ENCODE data around the gene IGSF9. TPM values are rescaled to one million over a fixed set of nuclear protein-coding genes. Genes with fewer than 3 reads are reported as not detected.

Gene IGSF9
- total and polyA plus RNA-seq, 4 donors = 0.14 to 21.3 (median 16.1) TPM

DNA sequence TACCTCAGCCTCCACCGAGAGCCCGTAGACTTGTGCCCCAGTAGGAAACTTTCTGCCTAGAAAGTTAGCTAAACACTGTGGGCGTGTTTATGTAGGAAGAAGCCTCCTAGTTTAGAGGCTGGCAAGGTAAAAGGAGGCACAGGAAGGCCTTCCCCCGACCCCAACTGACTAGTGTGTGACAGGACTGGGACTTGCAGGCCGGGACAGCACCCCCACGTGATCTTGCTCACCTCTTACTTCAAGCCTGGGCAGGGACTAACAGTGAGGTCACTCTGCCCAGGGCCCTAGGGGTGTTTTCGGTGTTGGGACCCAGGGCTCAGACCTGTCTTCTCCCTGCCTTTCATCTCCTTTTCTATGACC is 19.7 kb downstream of the IGSF9 start:
- H3K4me1 ChIP-seq (ENCODE audit: control insufficient read depth in 4 of 4, insufficient read depth in 4 of 4, low read length in 3 of 4) = peaks cover 12 to 37% (median 23%) of the 10 kb centered on the region in 4 donors
- peak overlapping the region; percentile 41 to 69 for H3K9ac ChIP-seq (ENCODE audit: low read depth in 1 of 2, low read length in 2 of 2)
- no peaks in the 10 kb centered on the region for H3K27me3 ChIP-seq (ENCODE audit: control insufficient read depth in 4 of 4, insufficient read depth in 4 of 4, low read length in 3 of 4)
- peaks cover under 1 to 18% (median 8%) of the 10 kb centered on the region in 4 donors for H3K36me3 ChIP-seq (ENCODE audit: control insufficient read depth in 4 of 4, insufficient read depth in 3 of 4, low read depth in 1 of 4, low read length in 3 of 4)
- 19% methylated on average over 7 of the region's 7 CpGs for WGBS
- peak overlapping the region; percentile 95 to 97 for H3K27ac ChIP-seq (ENCODE audit: low read depth in 1 of 2, low read length in 2 of 2)
- no peak for DNase-seq (ENCODE audit: low spot score)
- peak overlapping the region; percentile 62 to 92 (median 86) for H3K4me3 ChIP-seq (ENCODE audit: low read depth in 1 of 3, low read length in 3 of 3)
- TF ChIP-seq, protein P1, sequence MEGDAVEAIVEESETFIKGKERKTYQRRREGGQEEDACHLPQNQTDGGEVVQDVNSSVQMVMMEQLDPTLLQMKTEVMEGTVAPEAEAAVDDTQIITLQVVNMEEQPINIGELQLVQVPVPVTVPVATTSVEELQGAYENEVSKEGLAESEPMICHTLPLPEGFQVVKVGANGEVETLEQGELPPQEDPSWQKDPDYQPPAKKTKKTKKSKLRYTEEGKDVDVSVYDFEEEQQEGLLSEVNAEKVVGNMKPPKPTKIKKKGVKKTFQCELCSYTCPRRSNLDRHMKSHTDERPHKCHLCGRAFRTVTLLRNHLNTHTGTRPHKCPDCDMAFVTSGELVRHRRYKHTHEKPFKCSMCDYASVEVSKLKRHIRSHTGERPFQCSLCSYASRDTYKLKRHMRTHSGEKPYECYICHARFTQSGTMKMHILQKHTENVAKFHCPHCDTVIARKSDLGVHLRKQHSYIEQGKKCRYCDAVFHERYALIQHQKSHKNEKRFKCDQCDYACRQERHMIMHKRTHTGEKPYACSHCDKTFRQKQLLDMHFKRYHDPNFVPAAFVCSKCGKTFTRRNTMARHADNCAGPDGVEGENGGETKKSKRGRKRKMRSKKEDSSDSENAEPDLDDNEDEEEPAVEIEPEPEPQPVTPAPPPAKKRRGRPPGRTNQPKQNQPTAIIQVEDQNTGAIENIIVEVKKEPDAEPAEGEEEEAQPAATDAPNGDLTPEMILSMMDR (IDR thresholded peaks at IDR 0.05; ENCODE audit: low read depth, low read length, missing input control) = no peak
- no peak for TF ChIP-seq FOXA2 (IDR thresholded peaks at IDR 0.05)
- no peak for TF ChIP-seq NR2F2 (IDR thresholded peaks at IDR 0.05)
- no peak for TF ChIP-seq HNF4A (conservative IDR thresholded peaks at IDR 0.05)
- TF ChIP-seq HNF4G (IDR thresholded peaks at IDR 0.05) = no peak
- no peak for TF ChIP-seq RAD21 (IDR thresholded peaks at IDR 0.05)
- H3K9me3 ChIP-seq (ENCODE audit: control insufficient read depth in 4 of 4, low read length in 3 of 4) = no peaks in the 10 kb centered on the region

DNA sequence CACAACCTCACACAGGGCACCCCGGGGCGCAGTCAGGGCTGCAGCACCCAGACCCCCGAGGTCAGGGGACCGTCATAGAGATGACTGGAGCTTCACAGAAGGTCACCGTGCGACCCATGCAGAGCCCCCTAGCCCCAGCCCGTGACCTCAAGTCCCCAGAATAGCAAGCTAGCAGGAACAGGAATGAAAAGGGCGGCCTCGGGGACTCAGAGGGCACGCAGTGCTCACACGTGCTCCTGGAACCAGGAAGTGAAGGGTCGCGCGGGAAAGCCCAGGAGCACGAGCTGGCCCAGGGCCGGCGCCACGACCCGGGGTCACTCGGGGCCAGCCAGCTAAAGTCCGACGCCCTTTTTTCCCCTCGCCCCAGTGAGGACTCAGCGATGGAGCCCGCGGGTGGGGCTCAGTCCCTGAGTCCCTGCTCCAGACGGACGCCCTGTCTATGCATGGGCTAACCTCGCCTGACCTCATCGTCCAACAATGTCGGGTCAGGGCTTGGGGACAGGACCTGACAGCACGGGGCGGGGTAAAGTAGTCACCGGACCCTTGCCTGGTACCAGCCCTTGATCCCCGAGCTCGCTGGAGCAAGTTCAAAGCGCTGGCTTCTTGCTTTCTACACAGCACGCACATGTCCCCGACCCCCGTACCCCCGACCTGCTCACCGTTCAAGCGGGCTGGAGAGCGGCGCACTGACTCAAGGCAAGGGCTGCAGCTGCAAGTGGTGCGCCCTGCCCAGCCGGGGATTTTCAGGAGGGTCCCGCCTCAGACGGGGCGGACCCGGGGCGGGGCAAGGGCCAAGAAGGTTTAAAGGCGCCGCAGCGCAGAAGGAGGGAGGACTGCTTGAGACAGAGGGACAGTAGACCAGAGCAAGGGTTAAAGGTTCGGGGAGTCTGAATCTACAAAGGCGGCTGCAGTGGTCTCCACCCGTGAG is 20.4 kb downstream of the IGSF9 start, which contains the start of gene TAGLN2:
TAGLN2 (minus strand) TSS at position 717 of the 928 bp plus-strand sequence. CDS start 4,998 bp downstream, outside the sequence.
- Histone ChIP-seq H3K4me3 (ENCODE audit: low read depth in 1 of 3, low read length in 3 of 3) (peak within 1 kb of the TSS; percentile 62 to 92 (median 86)), H3K27ac (ENCODE audit: low read depth in 1 of 2, low read length in 2 of 2) (peak within 1 kb of the TSS; percentile 95 to 97), H3K4me1 (ENCODE audit: control insufficient read depth in 4 of 4, insufficient read depth in 4 of 4, low read length in 3 of 4) (peaks cover 12 to 37% (median 23%) of the 10 kb centered on the region in 4 donors), H3K9ac (ENCODE audit: low read depth in 1 of 2, low read length in 2 of 2) (peak within 1 kb of the TSS; percentile 72 to 81), H3K36me3 (ENCODE audit: control insufficient read depth in 4 of 4, insufficient read depth in 3 of 4, low read depth in 1 of 4, low read length in 3 of 4) (peaks cover 6 to 17% (median 10%) of the 10 kb centered on the region in 4 donors), H3K9me3 (ENCODE audit: control insufficient read depth in 4 of 4, low read length in 3 of 4) (no peaks in the 10 kb centered on the region), H3K27me3 (ENCODE audit: control insufficient read depth in 4 of 4, insufficient read depth in 4 of 4, low read length in 3 of 4) (no peaks in the 10 kb centered on the region)
- DNase-seq (ENCODE audit: low spot score) = peak; percentile 79
- WGBS = 1% methylated on average over 58 of the region's 58 CpGs
- TF ChIP-seq FOXA1 (IDR thresholded peaks at IDR 0.05) (no peak), NR2F2 (IDR thresholded peaks at IDR 0.05) (peak; percentile 83), EGR1 (IDR thresholded peaks at IDR 0.05; ENCODE audit: low read depth in 2 of 2) (no peak), YY1 (IDR thresholded peaks at IDR 0.05) (no peak), HNF4A (conservative IDR thresholded peaks at IDR 0.05) (no peak), TAF1 (conservative IDR thresholded peaks at IDR 0.05) (peak; percentile 88), SP1 (IDR thresholded peaks at IDR 0.05) (no peak), JUND (IDR thresholded peaks at IDR 0.05) (peak in 1 of 2 donors; percentile 30), FOXA2 (IDR thresholded peaks at IDR 0.05) (no peak), RXRA (IDR thresholded peaks at IDR 0.05) (peak; percentile 80 to 91), HNF4G (IDR thresholded peaks at IDR 0.05) (peak; percentile 29), RAD21 (IDR thresholded peaks at IDR 0.05) (peak in 1 of 2 donors; percentile 45)
- TF ChIP-seq, protein P2, sequence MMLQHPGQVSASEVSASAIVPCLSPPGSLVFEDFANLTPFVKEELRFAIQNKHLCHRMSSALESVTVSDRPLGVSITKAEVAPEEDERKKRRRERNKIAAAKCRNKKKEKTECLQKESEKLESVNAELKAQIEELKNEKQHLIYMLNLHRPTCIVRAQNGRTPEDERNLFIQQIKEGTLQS (IDR thresholded peaks at IDR 0.05) = no peak
- TF ChIP-seq, protein P3, sequence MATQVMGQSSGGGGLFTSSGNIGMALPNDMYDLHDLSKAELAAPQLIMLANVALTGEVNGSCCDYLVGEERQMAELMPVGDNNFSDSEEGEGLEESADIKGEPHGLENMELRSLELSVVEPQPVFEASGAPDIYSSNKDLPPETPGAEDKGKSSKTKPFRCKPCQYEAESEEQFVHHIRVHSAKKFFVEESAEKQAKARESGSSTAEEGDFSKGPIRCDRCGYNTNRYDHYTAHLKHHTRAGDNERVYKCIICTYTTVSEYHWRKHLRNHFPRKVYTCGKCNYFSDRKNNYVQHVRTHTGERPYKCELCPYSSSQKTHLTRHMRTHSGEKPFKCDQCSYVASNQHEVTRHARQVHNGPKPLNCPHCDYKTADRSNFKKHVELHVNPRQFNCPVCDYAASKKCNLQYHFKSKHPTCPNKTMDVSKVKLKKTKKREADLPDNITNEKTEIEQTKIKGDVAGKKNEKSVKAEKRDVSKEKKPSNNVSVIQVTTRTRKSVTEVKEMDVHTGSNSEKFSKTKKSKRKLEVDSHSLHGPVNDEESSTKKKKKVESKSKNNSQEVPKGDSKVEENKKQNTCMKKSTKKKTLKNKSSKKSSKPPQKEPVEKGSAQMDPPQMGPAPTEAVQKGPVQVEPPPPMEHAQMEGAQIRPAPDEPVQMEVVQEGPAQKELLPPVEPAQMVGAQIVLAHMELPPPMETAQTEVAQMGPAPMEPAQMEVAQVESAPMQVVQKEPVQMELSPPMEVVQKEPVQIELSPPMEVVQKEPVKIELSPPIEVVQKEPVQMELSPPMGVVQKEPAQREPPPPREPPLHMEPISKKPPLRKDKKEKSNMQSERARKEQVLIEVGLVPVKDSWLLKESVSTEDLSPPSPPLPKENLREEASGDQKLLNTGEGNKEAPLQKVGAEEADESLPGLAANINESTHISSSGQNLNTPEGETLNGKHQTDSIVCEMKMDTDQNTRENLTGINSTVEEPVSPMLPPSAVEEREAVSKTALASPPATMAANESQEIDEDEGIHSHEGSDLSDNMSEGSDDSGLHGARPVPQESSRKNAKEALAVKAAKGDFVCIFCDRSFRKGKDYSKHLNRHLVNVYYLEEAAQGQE (IDR thresholded peaks at IDR 0.05) = no peak
- TF ChIP-seq, protein P4, sequence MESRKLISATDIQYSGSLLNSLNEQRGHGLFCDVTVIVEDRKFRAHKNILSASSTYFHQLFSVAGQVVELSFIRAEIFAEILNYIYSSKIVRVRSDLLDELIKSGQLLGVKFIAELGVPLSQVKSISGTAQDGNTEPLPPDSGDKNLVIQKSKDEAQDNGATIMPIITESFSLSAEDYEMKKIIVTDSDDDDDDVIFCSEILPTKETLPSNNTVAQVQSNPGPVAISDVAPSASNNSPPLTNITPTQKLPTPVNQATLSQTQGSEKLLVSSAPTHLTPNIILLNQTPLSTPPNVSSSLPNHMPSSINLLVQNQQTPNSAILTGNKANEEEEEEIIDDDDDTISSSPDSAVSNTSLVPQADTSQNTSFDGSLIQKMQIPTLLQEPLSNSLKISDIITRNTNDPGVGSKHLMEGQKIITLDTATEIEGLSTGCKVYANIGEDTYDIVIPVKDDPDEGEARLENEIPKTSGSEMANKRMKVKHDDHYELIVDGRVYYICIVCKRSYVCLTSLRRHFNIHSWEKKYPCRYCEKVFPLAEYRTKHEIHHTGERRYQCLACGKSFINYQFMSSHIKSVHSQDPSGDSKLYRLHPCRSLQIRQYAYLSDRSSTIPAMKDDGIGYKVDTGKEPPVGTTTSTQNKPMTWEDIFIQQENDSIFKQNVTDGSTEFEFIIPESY (IDR thresholded peaks at IDR 0.05) = no peak
- TF ChIP-seq, protein P5, sequence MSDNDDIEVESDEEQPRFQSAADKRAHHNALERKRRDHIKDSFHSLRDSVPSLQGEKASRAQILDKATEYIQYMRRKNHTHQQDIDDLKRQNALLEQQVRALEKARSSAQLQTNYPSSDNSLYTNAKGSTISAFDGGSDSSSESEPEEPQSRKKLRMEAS (IDR thresholded peaks at IDR 0.05) = peak; percentile 24
